Activated naive CD4-positive, alpha-beta T cell treated with anti-CD3 and anti-CD28 coated beads for 36 hours (primary cell): ENCODE measurements around the gene HTR5A. TPM values are rescaled to one million over a fixed set of nuclear protein-coding genes. Genes with fewer than 3 reads are reported as not detected.
"Not testable (repeated sequence)": the region's sequence is repeated elsewhere in the genome, so short reads cannot be mapped to it uniquely, and the experiment has no call there.

Source experiments
- CTCF ChIA-PET: fragments of 350-600 bp; sonication (Branson Sonifier 250); formaldehyde crosslinking; loops from one replicate; lab custom pipeline; 2021; ENCODE audit warnings: antibody characterized with exemption; lab: Charles Lee
- DNase-seq: peaks from one replicate; pipeline ENCODE4 v3.0.0-alpha.2; 2020
- H3K27ac Mint-ChIP-seq: one replicate; pipeline ENCODE4 v1.8.0; 2021; ENCODE audit warnings: mild to moderate bottlenecking, mixed read lengths
- H3K27me3 Mint-ChIP-seq: one replicate; pipeline ENCODE4 v1.8.0; 2021; ENCODE audit warnings: low read depth, mixed read lengths
- H3K36me3 Mint-ChIP-seq: one replicate; pipeline ENCODE4 v1.8.0; 2021; ENCODE audit warnings: low read depth, mixed read lengths
- H3K4me1 Mint-ChIP-seq: one replicate; pipeline ENCODE4 v1.8.0; 2021; ENCODE audit warnings: low read depth, mixed read lengths
- H3K4me3 Mint-ChIP-seq: one replicate; pipeline ENCODE4 v1.8.0; 2021; ENCODE audit warnings: mild to moderate bottlenecking, moderate library complexity, mixed read lengths
- H3K9me3 Mint-ChIP-seq: one replicate; pipeline ENCODE4 v1.8.0; 2021; ENCODE audit warnings: mixed read lengths
- intact Hi-C: fragments of 100-400 bp; cut with micrococcal nuclease; formaldehyde crosslinking; loops from one replicate; pipeline ENCODE4 v1.15.1; 2023
- total RNA-seq, 2 experiments: library from RNA; stranded (reverse); gene quantifications; one replicate each; pipeline ENCODE4 v1.2.3, GENCODE V29; 2021

HTR5A gene
- total RNA-seq, result not detected

- Mint-ChIP-seq H3K36me3 (no peaks in the 10 kb centered on the region), H3K4me1 (peaks cover 2% of the 10 kb centered on the region), H3K4me3 (no peak within 1 kb of the TSS), H3K27me3 (peaks cover 52% of the 10 kb centered on the region), H3K9me3 (no peaks in the 10 kb centered on the region), H3K27ac (no peak within 1 kb of the TSS)
- intact Hi-C loops, result loop anchor here (1.0 to 10.0 kb wide), 4 partner anchors 66 to 275 kb away; no protein-coding TSS in a partner anchor
- CTCF ChIA-PET, result interaction anchor here (0.6 kb wide), 1 partner anchor 16 kb away, joined by 4 read pairs; no protein-coding TSS in a partner anchor
- DNase-seq, result peak; percentile 92
These were observed at the start of gene HTR5A for GRCh38 chr7:155069992-155070751. Gene HTR5A (plus strand): TSS chr7:155070324. CDS start chr7:155070900, 576 bp downstream.

GRCh38 chr7:155020996-155021395, 49.1 kb upstream of the HTR5A start:
- CTCF ChIA-PET, result interaction anchor here (0.5 to 2.2 kb wide), 3 partner anchors 10 to 20 kb away, joined by 4 to 6 read pairs (median 5); no protein-coding TSS in a partner anchor
- Mint-ChIP-seq H3K4me3 (no peak overlapping the region), H3K27ac (no peak overlapping the region), H3K36me3 (no peaks in the 10 kb centered on the region), H3K9me3 (no peaks in the 10 kb centered on the region), H3K4me1 (no peaks in the 10 kb centered on the region), H3K27me3 (no peaks in the 10 kb centered on the region)
- DNase-seq, result no peak
- intact Hi-C loops, result no loop called here

- H3K27ac Mint-ChIP-seq, result no peak overlapping the region
- DNase-seq, result no peak
- intact Hi-C loops, result no loop called here
- CTCF ChIA-PET, result interaction anchor here (1.3 to 2.2 kb wide), 2 partner anchors 11 to 13 kb away, joined by 4 to 6 read pairs; no protein-coding TSS in a partner anchor
- no peaks in the 10 kb centered on the region for H3K36me3 Mint-ChIP-seq
- H3K27me3 Mint-ChIP-seq, result no peaks in the 10 kb centered on the region
- no peaks in the 10 kb centered on the region for H3K9me3 Mint-ChIP-seq
- H3K4me1 Mint-ChIP-seq, result no peaks in the 10 kb centered on the region
- H3K4me3 Mint-ChIP-seq, result no peak overlapping the region
These were observed 48.4 kb upstream of the HTR5A start for GRCh38 chr7:155021699-155022145.

GRCh38 chr7:155027879-155028278, 42.2 kb upstream of the HTR5A start:
- no peak overlapping the region for H3K4me3 Mint-ChIP-seq
- no peaks in the 10 kb centered on the region for H3K36me3 Mint-ChIP-seq
- peaks cover 2% of the 10 kb centered on the region for H3K27me3 Mint-ChIP-seq
- intact Hi-C loops, result no loop called here
- H3K27ac Mint-ChIP-seq, result no peak overlapping the region
- no peaks in the 10 kb centered on the region for H3K4me1 Mint-ChIP-seq
- H3K9me3 Mint-ChIP-seq, result no peaks in the 10 kb centered on the region
- CTCF ChIA-PET, result no interaction called here
- no peak for DNase-seq

- DNase-seq, result no peak
- Mint-ChIP-seq H3K36me3 (no peaks in the 10 kb centered on the region), H3K4me1 (no peaks in the 10 kb centered on the region), H3K27me3 (peaks cover 8% of the 10 kb centered on the region), H3K4me3 (no peak overlapping the region), H3K27ac (no peak overlapping the region), H3K9me3 (no peaks in the 10 kb centered on the region)
- intact Hi-C loops, result no loop called here
- CTCF ChIA-PET, result no interaction called here
These were observed 37.1 kb upstream of the HTR5A start for GRCh38 chr7:155032978-155033377.

- H3K27me3 Mint-ChIP-seq, result peaks cover 13% of the 10 kb centered on the region
- intact Hi-C loops, CTCF ChIA-PET, H3K4me3 Mint-ChIP-seq, H3K9me3 Mint-ChIP-seq, DNase-seq, H3K27ac Mint-ChIP-seq, H3K4me1 Mint-ChIP-seq, H3K36me3 Mint-ChIP-seq: not testable (repeated sequence)
These were observed 35.6 kb upstream of the HTR5A start for GRCh38 chr7:155034495-155034894.

GRCh38 chr7:155038335-155038734, 31.8 kb upstream of the HTR5A start:
- intact Hi-C loops, result no loop called here
- no peaks in the 10 kb centered on the region for H3K4me1 Mint-ChIP-seq
- no peak for DNase-seq
- H3K27ac Mint-ChIP-seq, result no peak overlapping the region
- no peak overlapping the region for H3K4me3 Mint-ChIP-seq
- no peaks in the 10 kb centered on the region for H3K9me3 Mint-ChIP-seq
- CTCF ChIA-PET, result no interaction called here
- H3K36me3 Mint-ChIP-seq, result no peaks in the 10 kb centered on the region
- H3K27me3 Mint-ChIP-seq, result peaks cover 27% of the 10 kb centered on the region

- CTCF ChIA-PET, result interaction anchor here (0.5 kb wide), 1 partner anchor 556 kb away, joined by 5 read pairs; no protein-coding TSS in a partner anchor
- no peak overlapping the region for H3K27ac Mint-ChIP-seq
These were observed 26.4 kb upstream of the HTR5A start for GRCh38 chr7:155043756-155044155.

GRCh38 chr7:155048006-155048405, 22.1 kb upstream of the HTR5A start:
- H3K9me3 Mint-ChIP-seq, result no peaks in the 10 kb centered on the region
- no peaks in the 10 kb centered on the region for H3K36me3 Mint-ChIP-seq
- intact Hi-C loops, result no loop called here
- peaks cover 9% of the 10 kb centered on the region for H3K27me3 Mint-ChIP-seq
- H3K27ac Mint-ChIP-seq, result no peak overlapping the region
- H3K4me3 Mint-ChIP-seq, result no peak overlapping the region
- H3K4me1 Mint-ChIP-seq, result no peaks in the 10 kb centered on the region
- CTCF ChIA-PET, result no interaction called here
- no peak for DNase-seq

More at GRCh38 chr7:155043756-155044155, 26.4 kb upstream of the HTR5A start:
- Mint-ChIP-seq H3K27me3 (peaks cover 27% of the 10 kb centered on the region), H3K4me1 (no peaks in the 10 kb centered on the region), H3K4me3 (no peak overlapping the region), H3K9me3 (no peaks in the 10 kb centered on the region), H3K36me3 (no peaks in the 10 kb centered on the region)
- DNase-seq, result no peak
- intact Hi-C loops, result no loop called here

- DNase-seq, result no peak
- H3K27me3 Mint-ChIP-seq, result peaks cover 15% of the 10 kb centered on the region
- H3K36me3 Mint-ChIP-seq, result no peaks in the 10 kb centered on the region
- H3K9me3 Mint-ChIP-seq, result no peaks in the 10 kb centered on the region
- no peak overlapping the region for H3K4me3 Mint-ChIP-seq
- no peaks in the 10 kb centered on the region for H3K4me1 Mint-ChIP-seq
- CTCF ChIA-PET, result no interaction called here
- H3K27ac Mint-ChIP-seq, result no peak overlapping the region
- intact Hi-C loops, result no loop called here
These were observed 18.8 kb upstream of the HTR5A start for GRCh38 chr7:155051355-155051754.

- intact Hi-C loops, result no loop called here
- H3K4me3 Mint-ChIP-seq, result no peak overlapping the region
- CTCF ChIA-PET, result interaction anchor here (0.5 kb wide), 1 partner anchor 11 kb away, joined by 3 read pairs; no protein-coding TSS in a partner anchor
- no peaks in the 10 kb centered on the region for H3K4me1 Mint-ChIP-seq
- H3K27ac Mint-ChIP-seq, result no peak overlapping the region
- H3K27me3 Mint-ChIP-seq, result peaks cover 19% of the 10 kb centered on the region
- H3K9me3 Mint-ChIP-seq, result no peaks in the 10 kb centered on the region
- no peak for DNase-seq
- H3K36me3 Mint-ChIP-seq, result no peaks in the 10 kb centered on the region
These were observed 17.1 kb upstream of the HTR5A start for GRCh38 chr7:155053002-155053401.

- Mint-ChIP-seq H3K27ac (no peak overlapping the region), H3K36me3 (no peaks in the 10 kb centered on the region), H3K4me3 (no peak overlapping the region), H3K9me3 (no peaks in the 10 kb centered on the region), H3K4me1 (no peaks in the 10 kb centered on the region), H3K27me3 (peaks cover 18% of the 10 kb centered on the region)
- intact Hi-C loops, result no loop called here
- CTCF ChIA-PET, result interaction anchor here (0.6 kb wide), 1 partner anchor 15 kb away, joined by 4 read pairs; no protein-coding TSS in a partner anchor
- no peak for DNase-seq
These were observed 15.4 kb upstream of the HTR5A start for GRCh38 chr7:155054761-155055160.

GRCh38 chr7:155057076-155057475, 13.0 kb upstream of the HTR5A start:
- DNase-seq, result no peak
- CTCF ChIA-PET, result no interaction called here

More at GRCh38 chr7:155057076-155057475, 13.0 kb upstream of the HTR5A start:
- H3K4me3 Mint-ChIP-seq, result no peak overlapping the region
- no peaks in the 10 kb centered on the region for H3K9me3 Mint-ChIP-seq
- no peak overlapping the region for H3K27ac Mint-ChIP-seq
- no peaks in the 10 kb centered on the region for H3K36me3 Mint-ChIP-seq
- intact Hi-C loops, result no loop called here
- no peaks in the 10 kb centered on the region for H3K4me1 Mint-ChIP-seq
- H3K27me3 Mint-ChIP-seq, result peaks cover 29% of the 10 kb centered on the region
